ENCODE data around the gene NSD1. TPM values are rescaled to one million over a fixed set of nuclear protein-coding genes. Genes with fewer than 3 reads are reported as not detected.

Gene NSD1
- total and polyA plus RNA-seq, 7 donors: 3.0 to 41.5 (median 34.6) TPM

- no peaks in the 10 kb centered on the region for H3K9me3 ChIP-seq
- DNase-seq: no peak
- no peak overlapping the region for H3K27ac ChIP-seq
- H3K36me3 ChIP-seq: peaks cover 28 to 100% (median 67%) of the 10 kb centered on the region in 4 donors
- H3K27me3 ChIP-seq: no peaks in the 10 kb centered on the region
- no peak overlapping the region for H3K4me3 ChIP-seq
- TF ChIP-seq EP300 (IDR thresholded peaks at IDR 0.05) (no peak), POLR2A (IDR thresholded peaks at IDR 0.05) (no peak), CTCF (IDR thresholded peaks at IDR 0.05) (no peak), POLR2AphosphoS5 (IDR thresholded peaks at IDR 0.05) (no peak)
- intact Hi-C loops (cut with DNase I): no loop called here
- H3K4me1 ChIP-seq: no peaks in the 10 kb centered on the region
- WGBS, 2 donors: 82 to 93% methylated on average over 12 of the region's 12 CpGs
Observed at GRCh38 chr5:177290816-177291596, 157.4 kb downstream of the NSD1 start.

- Histone ChIP-seq H3K27me3 (no peaks in the 10 kb centered on the region), H3K9me3 (no peaks in the 10 kb centered on the region), H3K4me1 (no peaks in the 10 kb centered on the region), H3K4me3 (no peak overlapping the region), H3K27ac (no peak overlapping the region), H3K36me3 (peaks cover 28 to 100% (median 67%) of the 10 kb centered on the region in 4 donors)
- intact Hi-C loops (cut with DNase I): no loop called here
- no peak for DNase-seq
- 96% methylated on average over 7 of the region's 7 CpGs for WGBS, 2 donors
- TF ChIP-seq POLR2A (IDR thresholded peaks at IDR 0.05) (no peak), POLR2AphosphoS5 (IDR thresholded peaks at IDR 0.05) (no peak), EP300 (IDR thresholded peaks at IDR 0.05) (no peak), CTCF (IDR thresholded peaks at IDR 0.05) (no peak)
Observed at GRCh38 chr5:177291735-177292134, 158.2 kb downstream of the NSD1 start.

- peaks cover 28 to 81% (median 55%) of the 10 kb centered on the region in 4 donors for H3K36me3 ChIP-seq
- no peak for TF ChIP-seq POLR2AphosphoS5 (IDR thresholded peaks at IDR 0.05)
- no peak for TF ChIP-seq POLR2A (IDR thresholded peaks at IDR 0.05)
- no peak for TF ChIP-seq EP300 (IDR thresholded peaks at IDR 0.05)
- TF ChIP-seq CTCF (IDR thresholded peaks at IDR 0.05): no peak
- DNase-seq: no peak
- no peaks in the 10 kb centered on the region for H3K4me1 ChIP-seq
- H3K27me3 ChIP-seq: no peaks in the 10 kb centered on the region
- H3K4me3 ChIP-seq: no peak overlapping the region
- H3K27ac ChIP-seq: no peak overlapping the region
- intact Hi-C loops (cut with DNase I): no loop called here
- H3K9me3 ChIP-seq: no peaks in the 10 kb centered on the region
- WGBS, 2 donors: 96 to 97% methylated on average over 12 of the region's 12 CpGs
Observed at GRCh38 chr5:177293819-177294581, 160.4 kb downstream of the NSD1 start.

- H3K36me3 ChIP-seq: peaks cover 28 to 75% (median 51%) of the 10 kb centered on the region in 4 donors
- no peak overlapping the region for H3K4me3 ChIP-seq
- 95% methylated on average over 3 of the region's 3 CpGs for whole genome bisulfite sequencing, 2 donors
- intact Hi-C loops (cut with DNase I): no loop called here
- no peak for DNase-seq
- TF ChIP-seq POLR2A (IDR thresholded peaks at IDR 0.05) (no peak), CTCF (IDR thresholded peaks at IDR 0.05) (no peak), EP300 (IDR thresholded peaks at IDR 0.05) (no peak), POLR2AphosphoS5 (IDR thresholded peaks at IDR 0.05) (no peak)
- peaks cover 0 to 6% (median under 1%) of the 10 kb centered on the region in 4 donors for H3K4me1 ChIP-seq
- no peaks in the 10 kb centered on the region for H3K9me3 ChIP-seq
- H3K27me3 ChIP-seq: no peaks in the 10 kb centered on the region
- no peak overlapping the region for H3K27ac ChIP-seq
Observed at GRCh38 chr5:177294632-177295031, 161.1 kb downstream of the NSD1 start.

Data from sigmoid colon (tissue), 7 donors.